Lower lobe of right lung (tissue), 2 donors: ENCODE results near the gene NEURL1. TPM values are rescaled to one million over a fixed set of nuclear protein-coding genes. Genes with fewer than 3 reads are reported as not detected.

ENCODE experiments used
- ATAC-seq, 2 donors: fragments of 200-7000 bp; cut with Tn5 transposase; one replicate each; pipeline ENCODE4 v1.9.1; 2020 to 2022; ENCODE audit warnings: mild to moderate bottlenecking in 2 of 2, moderate library complexity in 2 of 2
- DNase-seq: peaks from one replicate; pipeline ENCODE4 v3.0.0-alpha.2; 2020
- H3K27ac ChIP-seq: fragments of 200-600 bp; one replicate; pipeline ENCODE4 v1.8.0; 2022
- H3K27me3 ChIP-seq: fragments of 200-600 bp; one replicate; pipeline ENCODE4 v1.8.0; 2022; ENCODE audit warnings: low read depth
- H3K36me3 ChIP-seq: fragments of 200-600 bp; one replicate; pipeline ENCODE4 v1.8.0; 2022; ENCODE audit warnings: mild to moderate bottlenecking
- H3K4me1 ChIP-seq: fragments of 200-600 bp; one replicate; pipeline ENCODE4 v1.8.0; 2022
- H3K4me3 ChIP-seq: fragments of 200-600 bp; one replicate; pipeline ENCODE4 v1.8.0; 2022; ENCODE audit warnings: mild to moderate bottlenecking
- H3K9me3 ChIP-seq: fragments of 200-600 bp; one replicate; pipeline ENCODE4 v1.8.0; 2022
- CTCF ChIP-seq: fragments of 200-600 bp; IDR thresholded peaks from one replicate; pipeline ENCODE4 v1.8.0; 2022; ENCODE audit warnings: antibody characterized with exemption, mild to moderate bottlenecking
- intact Hi-C: fragments of 100-400 bp; cut with DNase I; formaldehyde crosslinking; loops from one replicate; pipeline ENCODE4 v1.11.0; 2022
- total RNA-seq: library from RNA; stranded (reverse); fragmentation: NEBNext Ultra II Directional; extraction: Animal tissue kit (Norgen Biotek cat#: 25700); gene quantifications from one replicate; pipeline ENCODE4 v1.2.1, GENCODE V29; 2021
- donor health status: DM: no; HTN: yes; CAD: no; lungs with severe emphysema.

Gene NEURL1
- total RNA-seq, 1 donor from 2014 or later = 0.95 TPM

- H3K4me1 ChIP-seq = peaks cover 14% of the 10 kb centered on the region
- no peak overlapping the region for H3K27ac ChIP-seq
- intact Hi-C loops = no loop called here
- no peaks in the 10 kb centered on the region for H3K9me3 ChIP-seq
- H3K36me3 ChIP-seq = no peaks in the 10 kb centered on the region
- peaks cover 14% of the 10 kb centered on the region for H3K27me3 ChIP-seq
- ATAC-seq (no peak), DNase-seq (no peak)
- no peak for TF ChIP-seq CTCF
- no peak overlapping the region for H3K4me3 ChIP-seq
These were observed 59.6 kb downstream of the NEURL1 start for GRCh38 chr10:103552856-103553742.

GRCh38 chr10:103553743-103554487 lies 60.4 kb downstream of the NEURL1 start:
- Histone ChIP-seq H3K27me3 (peaks cover 14% of the 10 kb centered on the region), H3K4me1 (peaks cover 14% of the 10 kb centered on the region), H3K4me3 (no peak overlapping the region), H3K27ac (no peak overlapping the region), H3K36me3 (no peaks in the 10 kb centered on the region), H3K9me3 (no peaks in the 10 kb centered on the region)
- intact Hi-C loops = no loop called here
- TF ChIP-seq CTCF = no peak
- no peak for DNase-seq
- ATAC-seq = no peak

- peak; percentile 59 for DNase-seq
- no peak for TF ChIP-seq CTCF
- no peaks in the 10 kb centered on the region for H3K9me3 ChIP-seq
- no peak overlapping the region for H3K27ac ChIP-seq
- peak; percentile 30 to 48 for ATAC-seq
- intact Hi-C loops = no loop called here
- H3K4me1 ChIP-seq = peaks cover 14% of the 10 kb centered on the region
- H3K4me3 ChIP-seq = peak overlapping the region; percentile 44
- H3K36me3 ChIP-seq = no peaks in the 10 kb centered on the region
- peaks cover 14% of the 10 kb centered on the region for H3K27me3 ChIP-seq
These were observed 61.2 kb downstream of the NEURL1 start for GRCh38 chr10:103554488-103555324.

- peaks cover 14% of the 10 kb centered on the region for H3K27me3 ChIP-seq
- peaks cover 14% of the 10 kb centered on the region for H3K4me1 ChIP-seq
- H3K4me3 ChIP-seq = peak overlapping the region; percentile 44
- ATAC-seq = no peak
- no peak overlapping the region for H3K27ac ChIP-seq
- intact Hi-C loops = no loop called here
- TF ChIP-seq CTCF = no peak
- DNase-seq = no peak
- H3K36me3 ChIP-seq = no peaks in the 10 kb centered on the region
- no peaks in the 10 kb centered on the region for H3K9me3 ChIP-seq
These were observed 61.8 kb downstream of the NEURL1 start for GRCh38 chr10:103555325-103555649.

GRCh38 chr10:103555712-103556111 lies 62.2 kb downstream of the NEURL1 start:
- intact Hi-C loops = no loop called here
- H3K4me1 ChIP-seq = peaks cover 14% of the 10 kb centered on the region
- ATAC-seq (no peak), DNase-seq (no peak)
- H3K4me3 ChIP-seq = peak overlapping the region; percentile 44
- H3K27ac ChIP-seq = no peak overlapping the region
- no peaks in the 10 kb centered on the region for H3K9me3 ChIP-seq
- H3K27me3 ChIP-seq = peaks cover 14% of the 10 kb centered on the region
- no peak for TF ChIP-seq CTCF
- H3K36me3 ChIP-seq = no peaks in the 10 kb centered on the region
